OCI-LY7 (cell line): ENCODE data around the gene TRPV6. TPM values are rescaled to one million over a fixed set of nuclear protein-coding genes. Genes with fewer than 3 reads are reported as not detected.

ENCODE experiments used
- BruUV-seq: library from RNA; stranded (reverse); fragments of 400-500 nt; replicated peaks from 2 replicates; lab custom pipeline; 2021; lab: Mats Ljungman, UMichigan
- CTCF ChIA-PET: fragments of 300-600 bp; sonication (Branson Sonifier 250); formaldehyde crosslinking; loops from one replicate; lab custom pipeline; 2022; ENCODE audit warnings: antibody characterized with exemption; ENCODE audit not compliant: unreplicated experiment; lab: Charles Lee
- POLR2A ChIA-PET: fragments of 300-600 bp; sonication (Branson Sonifier 250); formaldehyde crosslinking; loops from one replicate; lab custom pipeline; 2022; ENCODE audit warnings: antibody characterized with exemption; lab: Charles Lee
- DNase-seq: peaks from one replicate; pipeline ENCODE4 v3.0.0-alpha.2; 2015; ENCODE audit warnings: low spot score
- H2AFZ ChIP-seq: fragments of 200-600 bp; sonication (generic), shearing (Covaris generic); 2 replicates; pipeline ENCODE4 v1.6.1; 2014; ENCODE audit warnings: mild to moderate bottlenecking, antibody characterized with exemption, low read length, moderate library complexity
- H3K27ac ChIP-seq: fragments of 200-600 bp; sonication (generic); 2 replicates; pipeline ENCODE4 v1.5.1; 2014; ENCODE audit warnings: mixed run types, low read depth, mild to moderate bottlenecking, moderate library complexity, low read length, inconsistent platforms; ENCODE audit not compliant: poor library complexity, severe bottlenecking
- H3K36me3 ChIP-seq: fragments of 200-600 bp; sonication (generic); 2 replicates; pipeline ENCODE4 v1.6.1; 2014; ENCODE audit warnings: mild to moderate bottlenecking, antibody characterized with exemption, low read length, moderate library complexity, mixed read lengths; ENCODE audit not compliant: insufficient read depth
- H3K4me1 ChIP-seq: fragments of 200-600 bp; sonication (generic); 2 replicates; pipeline ENCODE4 v1.5.1; 2014; ENCODE audit warnings: mild to moderate bottlenecking, low read length; ENCODE audit not compliant: insufficient read depth, poor library complexity, severe bottlenecking
- H3K4me2 ChIP-seq: fragments of 200-600 bp; sonication (generic); 2 replicates; pipeline ENCODE4 v1.6.1; 2014; ENCODE audit warnings: mild to moderate bottlenecking, low read length
- H3K4me3 ChIP-seq: fragments of 200-600 bp; sonication (generic); 2 replicates; pipeline ENCODE4 v1.5.1; 2014; ENCODE audit warnings: mild to moderate bottlenecking, low read depth, low read length; ENCODE audit not compliant: poor library complexity, severe bottlenecking
- H3K79me2 ChIP-seq: fragments of 200-600 bp; sonication (generic); 2 replicates; pipeline ENCODE4 v1.6.1; 2016; ENCODE audit warnings: low read depth, mild to moderate bottlenecking, low read length, moderate library complexity, mixed read lengths; ENCODE audit not compliant: insufficient read depth
- H3K9me2 ChIP-seq: fragments of 200-600 bp; sonication (generic); 2 replicates; pipeline ENCODE4 v1.6.1; 2016; ENCODE audit warnings: mild to moderate bottlenecking, low read length, mixed read lengths; ENCODE audit not compliant: insufficient read depth
- H3K9me3 ChIP-seq: fragments of 200-600 bp; sonication (generic); 2 replicates; pipeline ENCODE4 v1.6.1; 2014; ENCODE audit warnings: mild to moderate bottlenecking, mixed run types, low read length, mixed read lengths
- H4K20me1 ChIP-seq: fragments of 200-600 bp; sonication (generic); 2 replicates; pipeline ENCODE4 v1.6.1; 2014; ENCODE audit warnings: mild to moderate bottlenecking, antibody characterized with exemption, low read length, moderate library complexity, mixed read lengths; ENCODE audit not compliant: insufficient read depth
- CTCF ChIP-seq: fragments of 200-600 bp; sonication (generic); conservative IDR thresholded peaks from 2 replicates; pipeline ENCODE4 v1.5.1; 2014; ENCODE audit warnings: mild to moderate bottlenecking, antibody characterized with exemption, low read length, moderate library complexity, mixed read lengths
- EZH2phosphoT487 ChIP-seq: fragments of 200-600 bp; sonication (generic); IDR thresholded peaks from 2 replicates; pipeline ENCODE4 v1.6.1; 2018; ENCODE audit warnings: low read depth, borderline replicate concordance, mild to moderate bottlenecking, mixed run types, antibody characterized with exemption, low read length, moderate library complexity, mixed read lengths
- intact Hi-C: fragments of 100-400 bp; cut with micrococcal nuclease; formaldehyde crosslinking; loops from one replicate; pipeline ENCODE4 v1.10.0; 2022; ENCODE audit not compliant: unreplicated experiment
- total RNA-seq, 2 experiments: library from RNA; depleted of rRNA in 1 of 2; stranded (reverse); fragments of >200 nt in 1 of 2; shearing (Covaris generic) in 1 of 2; gene quantifications; 2 replicates each; pipeline ENCODE4 v1.2.3, GENCODE V29; 2014 to 2022

TRPV6 gene
- total RNA-seq, 2 experiments from 2014 or later, result not detected

GRCh38 chr7:142883145-142883544 is 2.4 kb downstream of the TRPV6 start:
- ChIA-PET CTCF (no interaction called here), POLR2A (no interaction called here)
- Histone ChIP-seq H3K4me2 (no peak overlapping the region), H3K79me2 (no peaks in the 10 kb centered on the region), H3K27ac (no peak overlapping the region), H3K9me3 (no peaks in the 10 kb centered on the region), H3K36me3 (no peaks in the 10 kb centered on the region), H2AFZ (no peak overlapping the region), H3K4me1 (no peaks in the 10 kb centered on the region), H3K4me3 (no peak overlapping the region), H3K9me2 (no peaks in the 10 kb centered on the region), H4K20me1 (no peaks in the 10 kb centered on the region)
- DNase-seq, result no peak
- intact Hi-C loops, result no loop called here
- no peak for TF ChIP-seq EZH2phosphoT487
- TF ChIP-seq CTCF, result no peak
- no TSS peak for BruUV-seq

GRCh38 chr7:142882338-142882678 is 3.2 kb downstream of the TRPV6 start:
- Histone ChIP-seq H3K9me2 (no peaks in the 10 kb centered on the region), H4K20me1 (no peaks in the 10 kb centered on the region), H3K79me2 (no peaks in the 10 kb centered on the region), H3K36me3 (no peaks in the 10 kb centered on the region), H3K27ac (no peak overlapping the region), H3K9me3 (no peaks in the 10 kb centered on the region), H3K4me3 (no peak overlapping the region), H2AFZ (no peak overlapping the region), H3K4me1 (no peaks in the 10 kb centered on the region), H3K4me2 (no peak overlapping the region)
- BruUV-seq, result no TSS peak
- ChIA-PET POLR2A (no interaction called here), CTCF (no interaction called here)
- DNase-seq, result no peak
- no peak for TF ChIP-seq CTCF
- TF ChIP-seq EZH2phosphoT487, result no peak
- intact Hi-C loops, result no loop called here

- DNase-seq, result no peak
- intact Hi-C loops, result loop anchor here (1.0 to 2.0 kb wide), 2 partner anchors 121 to 334 kb away; no protein-coding TSS in a partner anchor
Measured at GRCh38 chr7:142881586-142882337, 3.8 kb downstream of the TRPV6 start.

More at GRCh38 chr7:142881586-142882337, 3.8 kb downstream of the TRPV6 start:
- TF ChIP-seq EZH2phosphoT487, result no peak
- no peak for TF ChIP-seq CTCF
- Histone ChIP-seq H3K4me3 (no peak overlapping the region), H2AFZ (no peak overlapping the region), H3K9me2 (no peaks in the 10 kb centered on the region), H3K9me3 (no peaks in the 10 kb centered on the region), H4K20me1 (no peaks in the 10 kb centered on the region), H3K79me2 (no peaks in the 10 kb centered on the region), H3K4me2 (no peak overlapping the region), H3K27ac (no peak overlapping the region), H3K36me3 (no peaks in the 10 kb centered on the region), H3K4me1 (no peaks in the 10 kb centered on the region)
- POLR2A ChIA-PET, result interaction anchor here (1.4 kb wide), 1 partner anchor 111 kb away, joined by 4 read pairs; no protein-coding TSS in a partner anchor
- CTCF ChIA-PET, result interaction anchor here (0.6 to 1.5 kb wide), 2 partner anchors 20 to 122 kb away, joined by 3 to 6 read pairs; no protein-coding TSS in a partner anchor
- no TSS peak for BruUV-seq
